K562 (cell line): ENCODE results near the gene FSTL1. TPM values are rescaled to one million over a fixed set of nuclear protein-coding genes. Genes with fewer than 3 reads are reported as not detected.

Experiments used
- ATAC-seq: fragments of 200-7000 bp; cut with Tn5 transposase; 3 replicates; pipeline ENCODE4 v1.9.1; 2020; ENCODE audit warnings: moderate library complexity
- BruUV-seq: library from RNA; stranded (reverse); fragments of 400-500 nt; replicated peaks from 2 replicates; lab custom pipeline; 2021; lab: Mats Ljungman, UMichigan
- CTCF ChIA-PET: fragments of 300-600 bp; formaldehyde crosslinking; extraction: SDS; loops from one replicate; lab custom pipeline; 2021; ENCODE audit warnings: low intra/inter-chr PET ratio; lab: Yijun Ruan, JAX
- POLR2A ChIA-PET: fragments of 300-600, 350-650 bp; sonication (Branson Sonifier 250); formaldehyde crosslinking; extraction: SDS; loops from one replicate; lab custom pipeline; 2021; ENCODE audit warnings: antibody characterized with exemption, inconsistent platforms; lab: Yijun Ruan, JAX
- DNase-seq, 4 experiments: peaks; one replicate each; pipeline versions ENCODE4 v3.0.0 to v3.0.0-alpha.2; 2011 to 2018; ENCODE audit warnings: low spot score in 3 of 4, mixed read lengths in 3 of 4; ENCODE audit errors: extremely low read depth in 1 of 4
- FAIRE-seq: peaks from 2 replicates; lab custom pipeline; 2011; peaks lifted over from hg19 to GRCh38; lab: Jason Lieb, UNC
- H2AFZ ChIP-seq: 2 replicates; pipeline ENCODE4 v1.6.0; 2011; ENCODE audit warnings: low read depth, low read length, control low read depth, inconsistent platforms
- H3K27ac ChIP-seq: fragments of 200-600 bp; 3 replicates; pipeline ENCODE4 v1.8.0; 2011; ENCODE audit warnings: low read depth, mild to moderate bottlenecking, control low read depth, inconsistent platforms, low read length, moderate library complexity, mixed read lengths; ENCODE audit errors: extremely low read depth
- H3K27me3 ChIP-seq, 2 experiments: fragments of 300-600 bp in 1 of 2; 2 replicates in 1 of 2; 3 replicates in 1 of 2; pipeline versions ENCODE4 v1.6.0 to v1.8.0; 2011; ENCODE audit warnings: inconsistent platforms in 2 of 2, low read length in 2 of 2, mild to moderate bottlenecking in 1 of 2, mixed read lengths in 1 of 2, moderate library complexity in 1 of 2; ENCODE audit not compliant: control insufficient read depth in 2 of 2, insufficient read depth in 2 of 2
- H3K36me3 ChIP-seq: fragments of 300-600 bp; 3 replicates; pipeline ENCODE4 v1.8.0; 2011; ENCODE audit warnings: mild to moderate bottlenecking, low read length, inconsistent platforms; ENCODE audit not compliant: control insufficient read depth, insufficient read depth
- H3K4me1 ChIP-seq, 2 experiments: fragments of 200-600 bp in 1 of 2; replicated peaks in 1 of 2; 2 replicates in 1 of 2; 3 replicates in 1 of 2; pipeline versions ENCODE4 v1.5.1 to v1.8.0; 2011; ENCODE audit warnings: inconsistent platforms in 2 of 2, low read length in 2 of 2, mild to moderate bottlenecking in 1 of 2, mixed read lengths in 1 of 2, moderate library complexity in 1 of 2; ENCODE audit not compliant: control insufficient read depth in 2 of 2, insufficient read depth in 2 of 2
- H3K4me2 ChIP-seq: 2 replicates; pipeline ENCODE4 v1.6.1; 2011; ENCODE audit warnings: low read length, control low read depth, inconsistent platforms, mixed read lengths; ENCODE audit not compliant: insufficient read depth
- H3K4me3 ChIP-seq: fragments of 200-600 bp; sonication (generic), shearing (Covaris generic); 2 replicates; pipeline ENCODE4 v1.5.1; 2016; ENCODE audit warnings: control low read depth, inconsistent platforms
- H3K79me2 ChIP-seq: fragments of 200-600 bp; 3 replicates; pipeline ENCODE4 v1.8.0; 2011; ENCODE audit warnings: low read length, inconsistent platforms; ENCODE audit not compliant: control insufficient read depth, insufficient read depth
- H3K9ac ChIP-seq, 2 experiments: 2 replicates each; pipeline versions ENCODE4 v1.6.0 to v1.6.1; 2011; ENCODE audit warnings: low read depth in 2 of 2, low read length in 2 of 2, control low read depth in 1 of 2, inconsistent platforms in 1 of 2, mild to moderate bottlenecking in 1 of 2, mixed read lengths in 1 of 2; ENCODE audit not compliant: insufficient read depth in 1 of 2
- H3K9me1 ChIP-seq: one replicate; pipeline ENCODE4 v1.6.0; 2011; ENCODE audit warnings: inconsistent platforms, mild to moderate bottlenecking, low read length, moderate library complexity; ENCODE audit not compliant: control insufficient read depth, insufficient read depth
- H3K9me3 ChIP-seq: replicated peaks from 2 replicates; pipeline ENCODE4 v1.5.1; 2011; ENCODE audit warnings: low read depth, low read length, inconsistent platforms; ENCODE audit not compliant: control insufficient read depth, insufficient read depth
- H4K20me1 ChIP-seq: replicated peaks from 2 replicates; pipeline ENCODE4 v1.6.1; 2011; ENCODE audit warnings: low read length, inconsistent platforms, mixed read lengths; ENCODE audit not compliant: control insufficient read depth, insufficient read depth
- ARID2 ChIP-seq: fragments of 450-650 bp; IDR thresholded peaks from 2 replicates; pipeline ENCODE4 v1.6.1; 2017; ENCODE audit warnings: antibody characterized with exemption, mild to moderate bottlenecking
- CCNT2 ChIP-seq: IDR thresholded peaks from 2 replicates; pipeline ENCODE4 v1.6.1; 2011; ENCODE audit warnings: borderline replicate concordance, low read depth, mild to moderate bottlenecking, moderate library complexity, mixed read lengths, low read length; ENCODE audit not compliant: insufficient read length; ENCODE audit errors: extremely low read depth
- MYNN ChIP-seq, 2 experiments: sonication (generic); formaldehyde crosslinking in 1 of 2; IDR thresholded peaks; 2 replicates each; pipeline versions ENCODE4 v1.5.0 to v1.6.1; 2016 to 2020; ENCODE audit warnings: antibody characterized with exemption in 1 of 2, missing genetic modification reagents in 1 of 2
- PRMT5 ChIP-seq: sonication (generic); formaldehyde crosslinking; IDR thresholded peaks from 2 replicates; pipeline ENCODE4 v1.5.0; 2020; ENCODE audit warnings: missing genetic modification reagents
- TCF3 ChIP-seq: sonication (generic); formaldehyde crosslinking; IDR thresholded peaks from 2 replicates; pipeline ENCODE4 v1.4.0; 2020; ENCODE audit warnings: mild to moderate bottlenecking, missing genetic modification reagents
- ZBTB11 ChIP-seq, 3 experiments: fragments of 200-800 bp in 1 of 3; fragments of 250-450 bp in 1 of 3; fragments of 450-650 bp in 1 of 3; sonication (Bioruptor Pico) in 1 of 3; sonication (Bioruptor generic) in 1 of 3; formaldehyde crosslinking in 1 of 3; IDR thresholded peaks; 2 replicates each; pipeline versions ENCODE4 v1.6.1 to v1.8.0; 2016 to 2022; ENCODE audit warnings: mild to moderate bottlenecking in 2 of 3, missing genetic modification characterization in 2 of 3, missing compliant biosample characterization in 1 of 3, moderate library complexity in 1 of 3
- ZNF174 ChIP-seq: fragments of 250-450 bp; sonication (Bioruptor Pico); IDR thresholded peaks from 2 replicates; pipeline ENCODE4 v1.4.0; 2020; ENCODE audit warnings: mild to moderate bottlenecking
- ZNF354B ChIP-seq: fragments of 250-450 bp; sonication (Bioruptor Pico); IDR thresholded peaks from 2 replicates; pipeline ENCODE4 v1.4.0; 2020
- ZNF431 ChIP-seq: sonication (generic); formaldehyde crosslinking; IDR thresholded peaks from 2 replicates; pipeline ENCODE4 v1.8.0; 2022; ENCODE audit warnings: mild to moderate bottlenecking, missing genetic modification reagents
- ZNF695 ChIP-seq: fragments of 450-650 bp; formaldehyde crosslinking; IDR thresholded peaks from 2 replicates; pipeline ENCODE4 v1.4.0; 2020; ENCODE audit warnings: mild to moderate bottlenecking, moderate library complexity
- whole genome bisulfite sequencing: fragments of 100-300 bp; shearing (Covaris generic); methylation state at CpG from one replicate; pipeline ENCODE4 v1.1.6; 2016; ENCODE audit warnings: low coverage, mixed read lengths; ENCODE audit not compliant: insufficient coverage; ENCODE audit errors: missing lambda C conversion rate; 5-methylcytosine and 5-hydroxymethylcytosine counted together
- in situ Hi-C: fragments of 300-500 bp; cut with MboI; formaldehyde crosslinking; loops from 4 replicates; pipeline ENCODE4 v1.15.0; 2018; ENCODE audit warnings: inconsistent platforms, mixed read lengths
- intact Hi-C: fragments of 100-400 bp; cut with micrococcal nuclease; formaldehyde crosslinking; loops from 2 replicates; pipeline ENCODE4 v1.14.2; 2022
- polyA plus RNA-seq, 8 experiments: library from polyadenylated mRNA; depleted of rRNA in 4 of 8; stranded (reverse) in 5 of 8; unstranded in 3 of 8; fragments of >200 nt; fragmentation: Nextera tagmentation in 2 of 8; fragmentation: Illumina TruSeq in 1 of 8; extraction: Ambion mirVana in 2 of 8; extraction: Trizol in 1 of 8; gene quantifications; 2 replicates each; pipeline versions ENCODE4 v1.2.1 to v1.2.3, GENCODE V29; 2011 to 2014; ENCODE audit warnings: inconsistent platforms in 1 of 8, missing spikeins in 1 of 8
- total RNA-seq, 7 experiments: library from RNA; depleted of rRNA in 6 of 7; stranded (reverse); fragments of >200 nt in 6 of 7; fragmentation: Illumina TruSeq in 2 of 7; extraction: Trizol in 2 of 7; gene quantifications; 2 replicates each; pipeline versions ENCODE4 v1.2.1 to v1.2.3, GENCODE V29; 2011 to 2021; ENCODE audit warnings: low replicate concordance in 1 of 7
- TF ChIP-seq, protein P1 (sequence below): fragments of 250-450 bp; sonication (Bioruptor Pico); IDR thresholded peaks from 2 replicates; pipeline ENCODE4 v1.9.0; 2021; ENCODE audit warnings: mild to moderate bottlenecking

Gene FSTL1
- total and polyA plus RNA-seq, 9 of the 15 experiments (the other 6 are each of a cell fraction or from before 2014, with no cell fraction given): 0.01 to 0.58 (median 0.08) TPM; not detected in 2

DNA sequence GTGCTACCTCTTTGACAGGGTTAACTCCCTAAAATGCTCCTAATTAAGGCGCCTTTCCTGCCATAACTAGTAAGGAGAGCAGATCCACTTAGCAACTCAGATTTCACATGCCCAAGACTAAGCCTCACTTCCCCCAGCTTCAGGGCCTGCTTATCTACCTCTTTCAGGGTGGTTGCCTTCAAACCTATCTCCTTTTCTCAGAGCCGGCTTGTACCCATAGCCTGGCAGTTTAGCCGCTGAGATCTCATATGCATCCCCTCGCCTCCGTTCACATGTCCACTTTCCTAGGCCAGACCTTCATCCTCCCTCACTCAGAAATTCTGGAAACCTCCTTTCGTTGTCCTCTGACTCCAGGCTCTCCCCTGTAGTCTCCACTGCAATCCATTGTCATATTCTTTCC is 1.0 kb upstream of the FSTL1 start:
- Histone ChIP-seq H3K79me2 (no peaks in the 10 kb centered on the region), H2AFZ (no peak overlapping the region), H4K20me1 (no peaks in the 10 kb centered on the region), H3K27ac (no peak overlapping the region), H3K27me3 (peaks cover 7 to 21% of the 10 kb centered on the region in 2 experiments; a peak in 4 of 5 replicates), H3K9ac (no peak overlapping the region), H3K4me2 (no peak overlapping the region), H3K4me3 (no peak overlapping the region), H3K9me3 (no peaks in the 10 kb centered on the region), H3K4me1 (peaks cover 0 to 10% of the 10 kb centered on the region in 2 experiments; a peak in 2 of 5 replicates), H3K9me1 (no peaks in the 10 kb centered on the region), H3K36me3 (no peaks in the 10 kb centered on the region)
- no TSS peak for BruUV-seq
- intact Hi-C loops (no loop called here), in situ Hi-C loops (loop anchor here (10.0 kb wide), 1 partner anchor 103 kb away; no protein-coding TSS in a partner anchor)
- 0% methylated on average over 6 of the region's 6 CpGs for WGBS
- FAIRE-seq: no peak
- ATAC-seq: no peak
- CTCF ChIA-PET: no interaction called here
- DNase-seq: no peak
- POLR2A ChIA-PET: no interaction called here
- TF ChIP-seq ZNF431 (CRISPR knock-in tag) (no peak), ZNF354B (no peak), ZNF695 (CRISPR knock-in tag) (no peak), ZBTB11 (CRISPR knock-in tag; IDR thresholded peaks at IDR 0.05) (no peak), PRMT5 (CRISPR knock-in tag) (no peak), CCNT2 (no peak), TCF3 (CRISPR knock-in tag) (no peak), MYNN (IDR thresholded peaks at IDR 0.05) (no peak), MYNN (CRISPR knock-in tag; IDR thresholded peaks at IDR 0.05) (no peak), ARID2 (no peak), ZNF174 (CRISPR knock-in tag) (no peak)
- TF ChIP-seq, protein P1, sequence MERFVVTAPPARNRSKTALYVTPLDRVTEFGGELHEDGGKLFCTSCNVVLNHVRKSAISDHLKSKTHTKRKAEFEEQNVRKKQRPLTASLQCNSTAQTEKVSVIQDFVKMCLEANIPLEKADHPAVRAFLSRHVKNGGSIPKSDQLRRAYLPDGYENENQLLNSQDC (CRISPR knock-in tag): no peak
